Ramos (cell line): ENCODE results near the gene PCDH9.

Experiments used
- in situ Hi-C: fragments of 300-500 bp; cut with MboI; formaldehyde crosslinking; loops from one replicate; pipeline ENCODE4 v1.14.3; 2022; ENCODE audit warnings: low sequenced_read_pairs; ENCODE audit not compliant: unreplicated experiment

Gene PCDH9

GRCh38 chr13:66716538-66716937, 513.6 kb downstream of the PCDH9 start:
- in situ Hi-C loops = no loop called here

GRCh38 chr13:66714795-66715194, 515.3 kb downstream of the PCDH9 start:
- in situ Hi-C loops = no loop called here

GRCh38 chr13:66704110-66704509, 526.0 kb downstream of the PCDH9 start:
- in situ Hi-C loops = no loop called here

GRCh38 chr13:66703597-66703996, 526.5 kb downstream of the PCDH9 start:
- in situ Hi-C loops = no loop called here

- in situ Hi-C loops = no loop called here
Measured at GRCh38 chr13:66700117-66700601, 530.0 kb downstream of the PCDH9 start.

GRCh38 chr13:66693656-66694055, 536.5 kb downstream of the PCDH9 start:
- in situ Hi-C loops = loop anchor here (10.0 kb wide), 1 partner anchor 531 kb away; no protein-coding TSS in a partner anchor

GRCh38 chr13:66691149-66691548, 539.0 kb downstream of the PCDH9 start:
- in situ Hi-C loops = loop anchor here (10.0 kb wide), 1 partner anchor 534 kb away; no protein-coding TSS in a partner anchor

- in situ Hi-C loops = loop anchor here (10.0 kb wide), 1 partner anchor 535 kb away; no protein-coding TSS in a partner anchor
Measured at GRCh38 chr13:66689628-66690027, 540.5 kb downstream of the PCDH9 start.

- in situ Hi-C loops = no loop called here
Measured at GRCh38 chr13:66689037-66689619, 541.0 kb downstream of the PCDH9 start.

- in situ Hi-C loops = no loop called here
Measured at GRCh38 chr13:66681403-66681802, 548.7 kb downstream of the PCDH9 start.

GRCh38 chr13:66680031-66680430, 550.1 kb downstream of the PCDH9 start:
- in situ Hi-C loops = no loop called here

GRCh38 chr13:66675620-66676019, 554.5 kb downstream of the PCDH9 start:
- in situ Hi-C loops = no loop called here

- in situ Hi-C loops = no loop called here
Measured at GRCh38 chr13:66673401-66673800, 556.7 kb downstream of the PCDH9 start.

- in situ Hi-C loops = no loop called here
Measured at GRCh38 chr13:66665991-66666390, 564.1 kb downstream of the PCDH9 start.

GRCh38 chr13:66663711-66664110, 566.4 kb downstream of the PCDH9 start:
- in situ Hi-C loops = no loop called here

GRCh38 chr13:66663206-66663605, 566.9 kb downstream of the PCDH9 start:
- in situ Hi-C loops = no loop called here

GRCh38 chr13:66661336-66661735, 568.8 kb downstream of the PCDH9 start:
- in situ Hi-C loops = no loop called here

- in situ Hi-C loops = no loop called here
Measured at GRCh38 chr13:66660468-66660813, 569.7 kb downstream of the PCDH9 start.

- in situ Hi-C loops = no loop called here
Measured at GRCh38 chr13:66659701-66660467, 570.3 kb downstream of the PCDH9 start.

- in situ Hi-C loops = no loop called here
Measured at GRCh38 chr13:66659286-66659685, 570.9 kb downstream of the PCDH9 start.

GRCh38 chr13:66657165-66657881, 572.8 kb downstream of the PCDH9 start:
- in situ Hi-C loops = no loop called here
